GM23248 (cell line): Measurements from ENCODE around the gene ARHGEF4.

Source experiments
- EZH2 ChIP-seq: fragments of 200-600 bp; sonication (generic); IDR thresholded peaks from 2 replicates; pipeline ENCODE4 v1.6.1; 2018; ENCODE audit warnings: antibody characterized with exemption, mild to moderate bottlenecking; ENCODE audit not compliant: insufficient read depth, poor library complexity, severe bottlenecking
- EZH2phosphoT487 ChIP-seq: fragments of 200-600 bp; sonication (generic); IDR thresholded peaks from 2 replicates; pipeline ENCODE4 v1.6.1; 2018; ENCODE audit warnings: antibody characterized with exemption, moderate library complexity, mild to moderate bottlenecking, low read depth; ENCODE audit not compliant: insufficient read depth

- no peak for TF ChIP-seq EZH2phosphoT487
- TF ChIP-seq EZH2 = no peak
These were observed 118.2 kb downstream of the ARHGEF4 start for GRCh38 chr2:130954873-130955272.
